ENCODE measurements around the gene LRRC14B. TPM values are rescaled to one million over a fixed set of nuclear protein-coding genes. Genes with fewer than 3 reads are reported as not detected.

LRRC14B gene
- total RNA-seq, 3 donors from 2014 or later (not counting 1 experiment from before 2014, with no cell fraction given), result not detected

GRCh38 chr5:176296-176823 is 14.9 kb upstream of the LRRC14B start:
- H3K4me3 ChIP-seq (ENCODE audit: low read length), result no peak overlapping the region
- DNase-seq (no peak), ATAC-seq (no peak)
- H3K4me3 Mint-ChIP-seq, result no peak overlapping the region
- H3K4me1 ChIP-seq (ENCODE audit: control insufficient read depth, insufficient read depth, low read length), result no peaks in the 10 kb centered on the region
- no peaks in the 10 kb centered on the region for H3K9me3 Mint-ChIP-seq
- H3K9me3 ChIP-seq (ENCODE audit: control insufficient read depth, insufficient read depth, low read length), result no peaks in the 10 kb centered on the region
- H3K27ac Mint-ChIP-seq, result no peak overlapping the region
- no peaks in the 10 kb centered on the region for H3K4me1 Mint-ChIP-seq
- no peaks in the 10 kb centered on the region for H3K36me3 ChIP-seq (ENCODE audit: control insufficient read depth, insufficient read depth, low read length)
- H3K27me3 Mint-ChIP-seq (ENCODE audit: low read depth in 2 of 2), result peaks cover 0 to 3% of the 10 kb centered on the region in 2 donors
- H3K27me3 ChIP-seq (ENCODE audit: control insufficient read depth, insufficient read depth, low read length), result no peaks in the 10 kb centered on the region
- intact Hi-C loops (cut with micrococcal nuclease), result no loop called here
- TF ChIP-seq, protein P1, sequence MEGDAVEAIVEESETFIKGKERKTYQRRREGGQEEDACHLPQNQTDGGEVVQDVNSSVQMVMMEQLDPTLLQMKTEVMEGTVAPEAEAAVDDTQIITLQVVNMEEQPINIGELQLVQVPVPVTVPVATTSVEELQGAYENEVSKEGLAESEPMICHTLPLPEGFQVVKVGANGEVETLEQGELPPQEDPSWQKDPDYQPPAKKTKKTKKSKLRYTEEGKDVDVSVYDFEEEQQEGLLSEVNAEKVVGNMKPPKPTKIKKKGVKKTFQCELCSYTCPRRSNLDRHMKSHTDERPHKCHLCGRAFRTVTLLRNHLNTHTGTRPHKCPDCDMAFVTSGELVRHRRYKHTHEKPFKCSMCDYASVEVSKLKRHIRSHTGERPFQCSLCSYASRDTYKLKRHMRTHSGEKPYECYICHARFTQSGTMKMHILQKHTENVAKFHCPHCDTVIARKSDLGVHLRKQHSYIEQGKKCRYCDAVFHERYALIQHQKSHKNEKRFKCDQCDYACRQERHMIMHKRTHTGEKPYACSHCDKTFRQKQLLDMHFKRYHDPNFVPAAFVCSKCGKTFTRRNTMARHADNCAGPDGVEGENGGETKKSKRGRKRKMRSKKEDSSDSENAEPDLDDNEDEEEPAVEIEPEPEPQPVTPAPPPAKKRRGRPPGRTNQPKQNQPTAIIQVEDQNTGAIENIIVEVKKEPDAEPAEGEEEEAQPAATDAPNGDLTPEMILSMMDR (IDR thresholded peaks at IDR 0.05), result no peak
- no peaks in the 10 kb centered on the region for H3K36me3 Mint-ChIP-seq
- 86% methylated on average over 11 of the region's 11 CpGs for WGBS (ENCODE audit: insufficient coverage)
- H3K27ac ChIP-seq (ENCODE audit: low read length), result no peak overlapping the region

DNA sequence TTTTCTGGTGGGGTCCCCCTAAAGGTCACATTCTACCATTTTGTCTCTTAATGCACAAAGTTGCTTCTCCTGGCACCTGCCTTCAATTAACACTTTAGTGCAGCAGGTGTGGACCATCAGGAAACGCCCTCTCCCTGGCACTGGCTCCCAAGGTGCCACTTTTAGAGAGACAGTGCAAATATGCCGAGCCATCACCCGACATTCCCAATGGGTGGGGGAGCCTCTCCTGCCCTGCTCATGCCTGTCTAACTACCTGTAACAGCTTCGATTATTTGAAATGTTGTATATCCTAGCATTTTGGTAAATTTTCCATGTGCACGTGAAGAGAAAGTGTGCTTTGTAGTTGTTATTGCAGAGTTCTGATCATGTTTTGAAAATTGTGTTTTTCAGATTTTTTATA is 13.2 kb upstream of the LRRC14B start:
- ATAC-seq, result no peak
- no peaks in the 10 kb centered on the region for H3K9me3 Mint-ChIP-seq
- no peaks in the 10 kb centered on the region for H3K36me3 Mint-ChIP-seq
- Histone ChIP-seq H3K36me3 (ENCODE audit: control insufficient read depth, insufficient read depth, low read length) (no peaks in the 10 kb centered on the region), H3K4me1 (ENCODE audit: control insufficient read depth, insufficient read depth, low read length) (no peaks in the 10 kb centered on the region), H3K27me3 (ENCODE audit: control insufficient read depth, insufficient read depth, low read length) (no peaks in the 10 kb centered on the region), H3K27ac (ENCODE audit: low read length) (no peak overlapping the region), H3K4me3 (ENCODE audit: low read length) (no peak overlapping the region), H3K9me3 (ENCODE audit: control insufficient read depth, insufficient read depth, low read length) (no peaks in the 10 kb centered on the region)
- intact Hi-C loops (cut with micrococcal nuclease), result no loop called here
- H3K4me3 Mint-ChIP-seq, result no peak overlapping the region
- no peaks in the 10 kb centered on the region for H3K4me1 Mint-ChIP-seq
- H3K27ac Mint-ChIP-seq, result no peak overlapping the region
- 74% methylated on average over 4 of the region's 5 CpGs for WGBS (ENCODE audit: insufficient coverage)
- H3K27me3 Mint-ChIP-seq (ENCODE audit: low read depth in 2 of 2), result peaks cover 0 to 3% of the 10 kb centered on the region in 2 donors
- TF ChIP-seq, protein P1 (IDR thresholded peaks at IDR 0.05), result no peak
- DNase-seq, result no peak

- Mint-ChIP-seq H3K27me3 (ENCODE audit: low read depth in 2 of 2) (peaks cover 0 to 3% of the 10 kb centered on the region in 2 donors), H3K36me3 (no peaks in the 10 kb centered on the region), H3K4me1 (no peaks in the 10 kb centered on the region), H3K4me3 (no peak overlapping the region), H3K27ac (no peak overlapping the region), H3K9me3 (no peaks in the 10 kb centered on the region)
- Histone ChIP-seq H3K4me1 (ENCODE audit: control insufficient read depth, insufficient read depth, low read length) (no peaks in the 10 kb centered on the region), H3K27me3 (ENCODE audit: control insufficient read depth, insufficient read depth, low read length) (no peaks in the 10 kb centered on the region), H3K4me3 (ENCODE audit: low read length) (no peak overlapping the region), H3K9me3 (ENCODE audit: control insufficient read depth, insufficient read depth, low read length) (no peaks in the 10 kb centered on the region), H3K36me3 (ENCODE audit: control insufficient read depth, insufficient read depth, low read length) (no peaks in the 10 kb centered on the region), H3K27ac (ENCODE audit: low read length) (no peak overlapping the region)
- ATAC-seq (no peak), DNase-seq (no peak)
- TF ChIP-seq, protein P1 (IDR thresholded peaks at IDR 0.05), result no peak
- intact Hi-C loops (cut with micrococcal nuclease), result no loop called here
- WGBS (ENCODE audit: insufficient coverage), result 89% methylated on average over 9 of the region's 9 CpGs
Measured at GRCh38 chr5:179401-179800, 11.9 kb upstream of the LRRC14B start.

GRCh38 chr5:180286-180918 is 10.9 kb upstream of the LRRC14B start:
- 82% methylated on average over 13 of the region's 13 CpGs for WGBS (ENCODE audit: insufficient coverage)
- peaks cover 0 to 3% of the 10 kb centered on the region in 2 donors for H3K27me3 Mint-ChIP-seq (ENCODE audit: low read depth in 2 of 2)
- H3K27me3 ChIP-seq (ENCODE audit: control insufficient read depth, insufficient read depth, low read length), result no peaks in the 10 kb centered on the region
- H3K9me3 ChIP-seq (ENCODE audit: control insufficient read depth, insufficient read depth, low read length), result no peaks in the 10 kb centered on the region
- no peak overlapping the region for H3K4me3 Mint-ChIP-seq
- no peaks in the 10 kb centered on the region for H3K36me3 ChIP-seq (ENCODE audit: control insufficient read depth, insufficient read depth, low read length)
- intact Hi-C loops (cut with micrococcal nuclease), result no loop called here
- no peaks in the 10 kb centered on the region for H3K36me3 Mint-ChIP-seq
- no peaks in the 10 kb centered on the region for H3K4me1 ChIP-seq (ENCODE audit: control insufficient read depth, insufficient read depth, low read length)
- H3K9me3 Mint-ChIP-seq, result no peaks in the 10 kb centered on the region
- H3K4me3 ChIP-seq (ENCODE audit: low read length), result no peak overlapping the region
- H3K27ac ChIP-seq (ENCODE audit: low read length), result no peak overlapping the region
- ATAC-seq (no peak), DNase-seq (no peak)
- TF ChIP-seq, protein P1 (IDR thresholded peaks at IDR 0.05), result no peak
- no peak overlapping the region for H3K27ac Mint-ChIP-seq
- no peaks in the 10 kb centered on the region for H3K4me1 Mint-ChIP-seq
